ENCODE measurements around the gene CD53.
A peak's percentile ranks its signal among the peaks of the same experiment; 100 is the strongest.
"Not testable (repeated sequence)": the region's sequence is repeated elsewhere in the genome, so short reads cannot be mapped to it uniquely, and the experiment has no call there.

CD53 gene

DNA sequence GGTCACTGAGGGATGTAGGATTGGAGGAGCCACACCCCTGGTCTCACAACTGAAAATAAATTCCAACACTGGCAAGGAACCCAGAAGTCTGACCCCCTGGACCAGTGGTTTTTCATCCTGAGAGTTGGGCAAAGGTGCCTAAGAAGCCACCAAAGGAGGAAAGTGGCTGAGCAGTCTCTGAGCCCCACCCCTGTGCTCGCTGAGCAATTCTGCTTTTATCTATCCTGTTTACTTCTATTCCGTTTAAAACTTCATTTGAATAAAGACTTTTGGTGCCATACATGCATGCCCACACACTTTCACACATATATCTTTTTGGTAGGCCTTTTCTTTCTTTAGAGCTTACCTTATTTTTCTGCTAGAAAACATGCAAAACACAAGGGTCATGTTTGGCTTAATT is 13.9 kb upstream of the CD53 start:
- H3K9me2 ChIP-seq (replicated peaks; ENCODE audit: control insufficient read depth, low read length) = no peaks in the 10 kb centered on the region
- no peaks in the 10 kb centered on the region for H3K79me2 ChIP-seq (ENCODE audit: control insufficient read depth, low read length)
- H3K4me2 ChIP-seq (ENCODE audit: low read length) = peak overlapping the region; percentile 48
- H4K20me1 ChIP-seq (ENCODE audit: control insufficient read depth, insufficient read depth, low read depth, low read length) = no peaks in the 10 kb centered on the region
- H3K4me1 ChIP-seq (ENCODE audit: control insufficient read depth, low read length) = peaks cover 22% of the 10 kb centered on the region
- H3F3A ChIP-seq (ENCODE audit: control insufficient read depth, insufficient read depth) = no peaks in the 10 kb centered on the region
- H3K27me3 ChIP-seq (ENCODE audit: control insufficient read depth, low read length) = no peaks in the 10 kb centered on the region
- no peak overlapping the region for H3K27ac ChIP-seq (ENCODE audit: low read depth, low read length)
- no peak for TF ChIP-seq EZH2phosphoT487 (IDR thresholded peaks at IDR 0.05; ENCODE audit: borderline replicate concordance, low read length)
- no peak for TF ChIP-seq CTCF (IDR thresholded peaks at IDR 0.05; ENCODE audit: low read depth, low read length, poor library complexity, severe bottlenecking)
- no peaks in the 10 kb centered on the region for H3K36me3 ChIP-seq (ENCODE audit: control insufficient read depth, low read length)
- no peak overlapping the region; the same call in 1 of the 2 replicates for H3K4me3 ChIP-seq (ENCODE audit: low read length)
- H3K9me3 ChIP-seq (ENCODE audit: control insufficient read depth, insufficient read depth, low read length) = no peaks in the 10 kb centered on the region

DNA sequence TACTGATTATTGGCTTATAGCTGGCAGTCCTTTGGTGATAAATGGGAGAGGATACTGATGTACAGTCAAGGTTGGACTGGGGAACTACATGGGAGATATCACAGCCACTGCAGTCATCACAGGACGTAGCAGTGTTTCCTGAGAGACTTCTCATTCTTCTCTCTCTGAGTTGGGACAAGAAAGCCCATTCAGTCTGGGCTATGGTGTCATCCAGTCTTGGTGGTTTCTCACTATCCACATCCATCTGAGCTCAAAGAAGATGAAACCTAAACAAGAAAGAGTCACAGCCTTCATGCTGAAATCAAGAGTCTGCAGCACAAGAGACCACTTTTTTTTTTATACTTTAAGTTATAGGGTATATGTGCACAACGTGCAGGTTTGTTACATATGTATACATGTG is 12.8 kb upstream of the CD53 start:
- H3K4me2 ChIP-seq (ENCODE audit: low read length) = no peak overlapping the region
- H4K20me1 ChIP-seq (ENCODE audit: control insufficient read depth, insufficient read depth, low read depth, low read length) = no peaks in the 10 kb centered on the region
- H3K9me3 ChIP-seq (ENCODE audit: control insufficient read depth, insufficient read depth, low read length) = peaks cover 8% of the 10 kb centered on the region; the same call in 1 of the 2 replicates
- H3K27ac ChIP-seq (ENCODE audit: low read depth, low read length) = no peak overlapping the region
- no peaks in the 10 kb centered on the region for H3K27me3 ChIP-seq (ENCODE audit: control insufficient read depth, low read length)
- H3K4me1 ChIP-seq (ENCODE audit: control insufficient read depth, low read length) = peaks cover 22% of the 10 kb centered on the region
- TF ChIP-seq EZH2phosphoT487 (IDR thresholded peaks at IDR 0.05; ENCODE audit: borderline replicate concordance, low read length) (no peak), CTCF (IDR thresholded peaks at IDR 0.05; ENCODE audit: low read depth, low read length, poor library complexity, severe bottlenecking) (no peak)
- H3K9me2 ChIP-seq (replicated peaks; ENCODE audit: control insufficient read depth, low read length) = no peaks in the 10 kb centered on the region
- no peaks in the 10 kb centered on the region for H3F3A ChIP-seq (ENCODE audit: control insufficient read depth, insufficient read depth)
- H3K79me2 ChIP-seq (ENCODE audit: control insufficient read depth, low read length) = no peaks in the 10 kb centered on the region
- no peak overlapping the region for H3K4me3 ChIP-seq (ENCODE audit: low read length)
- H3K36me3 ChIP-seq (ENCODE audit: control insufficient read depth, low read length) = no peaks in the 10 kb centered on the region

DNA sequence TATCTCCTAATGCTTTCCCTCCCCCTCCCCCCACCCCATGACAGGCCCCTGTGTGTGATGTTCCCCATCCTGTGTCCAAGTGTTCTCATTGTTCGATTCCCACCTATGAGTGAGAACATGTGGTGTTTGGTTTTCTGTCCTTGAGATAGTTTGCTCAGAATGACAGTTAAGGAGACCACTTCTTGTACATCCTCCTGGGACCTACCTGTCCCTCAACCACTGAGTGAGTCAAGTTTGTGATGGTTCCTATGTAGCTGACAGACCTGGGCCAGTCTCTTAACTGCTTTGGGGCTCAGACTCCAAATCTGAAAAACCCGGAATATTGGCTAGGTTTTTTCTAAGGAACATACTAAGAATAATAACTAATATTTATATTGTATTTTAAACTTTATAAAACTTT is 12.3 kb upstream of the CD53 start:
- Histone ChIP-seq H3K4me1 (ENCODE audit: control insufficient read depth, low read length) (peaks cover 22% of the 10 kb centered on the region), H3K9me3 (ENCODE audit: control insufficient read depth, insufficient read depth, low read length) (peaks cover 13% of the 10 kb centered on the region; the same call in 1 of the 2 replicates)
- H3K4me2 ChIP-seq (ENCODE audit: low read length); H3K27me3 ChIP-seq (ENCODE audit: control insufficient read depth, low read length); H3K36me3 ChIP-seq (ENCODE audit: control insufficient read depth, low read length); H3K79me2 ChIP-seq (ENCODE audit: control insufficient read depth, low read length); H3F3A ChIP-seq (ENCODE audit: control insufficient read depth, insufficient read depth); H3K4me3 ChIP-seq (ENCODE audit: low read length); H3K27ac ChIP-seq (ENCODE audit: low read depth, low read length); H4K20me1 ChIP-seq (ENCODE audit: control insufficient read depth, insufficient read depth, low read depth, low read length); H3K9me2 ChIP-seq (replicated peaks; ENCODE audit: control insufficient read depth, low read length): not testable (repeated sequence)

DNA sequence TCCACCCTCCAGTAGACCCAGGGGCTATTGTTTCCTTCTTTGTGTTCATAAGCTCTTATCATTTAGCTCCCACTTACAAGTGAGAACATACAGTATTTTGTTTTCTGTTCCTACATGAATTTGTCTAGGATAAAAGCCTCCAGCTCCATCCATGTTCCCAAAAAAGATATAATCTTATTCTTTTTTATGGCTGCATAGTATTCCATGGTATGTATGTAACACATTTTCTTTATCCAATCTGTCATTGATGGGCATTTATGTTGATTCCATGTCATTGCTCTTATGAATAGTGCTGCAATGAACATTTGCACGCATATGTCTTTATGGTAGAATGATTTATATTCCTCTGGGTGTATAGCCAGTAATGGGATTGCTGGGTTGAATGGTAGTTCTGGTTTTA is 11.0 kb upstream of the CD53 start:
- H3K4me3 ChIP-seq (ENCODE audit: low read length); H3K36me3 ChIP-seq (ENCODE audit: control insufficient read depth, low read length); H3K27ac ChIP-seq (ENCODE audit: low read depth, low read length); H4K20me1 ChIP-seq (ENCODE audit: control insufficient read depth, insufficient read depth, low read depth, low read length); H3K27me3 ChIP-seq (ENCODE audit: control insufficient read depth, low read length); H3K79me2 ChIP-seq (ENCODE audit: control insufficient read depth, low read length); H3K4me2 ChIP-seq (ENCODE audit: low read length); H3F3A ChIP-seq (ENCODE audit: control insufficient read depth, insufficient read depth); H3K9me2 ChIP-seq (replicated peaks; ENCODE audit: control insufficient read depth, low read length): not testable (repeated sequence)
- Histone ChIP-seq H3K9me3 (ENCODE audit: control insufficient read depth, insufficient read depth, low read length) (peaks cover 22% of the 10 kb centered on the region; the same call in 1 of the 2 replicates), H3K4me1 (ENCODE audit: control insufficient read depth, low read length) (peaks cover 22% of the 10 kb centered on the region)

Data from DOHH2 (cell line).